AG04450 (cell line): ENCODE data around the gene ELP6. TPM values are rescaled to one million over a fixed set of nuclear protein-coding genes. Genes with fewer than 3 reads are reported as not detected.

Experiments
- CTCF ChIA-PET: fragments of 300-600, 350-600 bp; formaldehyde crosslinking; extraction: SDS; loops from one replicate; lab custom pipeline; 2022; ENCODE audit warnings: antibody characterized with exemption, inconsistent platforms; lab: Charles Lee
- POLR2A ChIA-PET: fragments of 350-600 bp; formaldehyde crosslinking; extraction: SDS; loops from one replicate; lab custom pipeline; 2021; ENCODE audit warnings: antibody characterized with exemption, inconsistent platforms; lab: Yijun Ruan, JAX
- DNase-seq: peaks from one replicate; pipeline ENCODE4 v3.0.0-alpha.2; 2011; ENCODE audit warnings: low read depth, low spot score
- H3K27ac ChIP-seq: one replicate; pipeline ENCODE4 v1.5.1; 2012; ENCODE audit warnings: low read depth, low read length, control low read depth
- H3K27me3 ChIP-seq: one replicate; pipeline ENCODE4 v1.6.0; 2012; ENCODE audit warnings: low read length; ENCODE audit not compliant: control insufficient read depth, insufficient read depth
- H3K4me3 ChIP-seq: 2 replicates; pipeline ENCODE4 v1.5.1; 2011; ENCODE audit warnings: mild to moderate bottlenecking, low read depth, low read length, control low read depth
- H3K9me3 ChIP-seq: 2 replicates; pipeline ENCODE4 v1.5.1; 2012; ENCODE audit warnings: low read length; ENCODE audit not compliant: control insufficient read depth, insufficient read depth
- polyA plus RNA-seq: library from polyadenylated mRNA; depleted of rRNA; stranded (reverse); fragments of >200 nt; gene quantifications from 2 replicates; pipeline ENCODE4 v1.2.3, GENCODE V29; 2011; rRNA removed
- small RNA-seq: library from RNA; depleted of rRNA; stranded (forward); fragments of <200 nt; gene quantifications from one replicate; pipeline ENCODE3, GENCODE V24; 2012; ENCODE audit warnings: low read depth; ENCODE audit not compliant: insufficient read length
- TF ChIP-seq, protein P1 (sequence below): IDR thresholded peaks from 2 replicates; pipeline ENCODE4 v1.5.1; 2011; ENCODE audit warnings: low read depth, low read length, control low read depth, inconsistent platforms

The ELP6 gene
- polyA plus RNA-seq, 1 experiment: 40.0 TPM

GRCh38 chr3:47456984-47457383 is 56.5 kb downstream of the ELP6 start:
- CTCF ChIA-PET: no interaction called here
- Histone ChIP-seq H3K27me3 (no peaks in the 10 kb centered on the region), H3K4me3 (no peak overlapping the region), H3K9me3 (peaks cover 8% of the 10 kb centered on the region), H3K27ac (no peak overlapping the region)
- POLR2A ChIA-PET: no interaction called here
- no peak for DNase-seq
- TF ChIP-seq, protein P1, sequence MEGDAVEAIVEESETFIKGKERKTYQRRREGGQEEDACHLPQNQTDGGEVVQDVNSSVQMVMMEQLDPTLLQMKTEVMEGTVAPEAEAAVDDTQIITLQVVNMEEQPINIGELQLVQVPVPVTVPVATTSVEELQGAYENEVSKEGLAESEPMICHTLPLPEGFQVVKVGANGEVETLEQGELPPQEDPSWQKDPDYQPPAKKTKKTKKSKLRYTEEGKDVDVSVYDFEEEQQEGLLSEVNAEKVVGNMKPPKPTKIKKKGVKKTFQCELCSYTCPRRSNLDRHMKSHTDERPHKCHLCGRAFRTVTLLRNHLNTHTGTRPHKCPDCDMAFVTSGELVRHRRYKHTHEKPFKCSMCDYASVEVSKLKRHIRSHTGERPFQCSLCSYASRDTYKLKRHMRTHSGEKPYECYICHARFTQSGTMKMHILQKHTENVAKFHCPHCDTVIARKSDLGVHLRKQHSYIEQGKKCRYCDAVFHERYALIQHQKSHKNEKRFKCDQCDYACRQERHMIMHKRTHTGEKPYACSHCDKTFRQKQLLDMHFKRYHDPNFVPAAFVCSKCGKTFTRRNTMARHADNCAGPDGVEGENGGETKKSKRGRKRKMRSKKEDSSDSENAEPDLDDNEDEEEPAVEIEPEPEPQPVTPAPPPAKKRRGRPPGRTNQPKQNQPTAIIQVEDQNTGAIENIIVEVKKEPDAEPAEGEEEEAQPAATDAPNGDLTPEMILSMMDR: no peak

- TF ChIP-seq, protein P1: no peak
- Histone ChIP-seq H3K27me3 (no peaks in the 10 kb centered on the region), H3K27ac (no peak overlapping the region), H3K9me3 (peaks cover 8% of the 10 kb centered on the region), H3K4me3 (no peak overlapping the region)
- ChIA-PET CTCF (no interaction called here), POLR2A (no interaction called here)
- DNase-seq: no peak
Measured at GRCh38 chr3:47455806-47456452, 57.6 kb downstream of the ELP6 start.

- TF ChIP-seq, protein P1: no peak
- Histone ChIP-seq H3K27ac (no peak overlapping the region), H3K4me3 (no peak overlapping the region), H3K27me3 (no peaks in the 10 kb centered on the region), H3K9me3 (no peaks in the 10 kb centered on the region)
- DNase-seq: no peak
- POLR2A ChIA-PET: no interaction called here
- CTCF ChIA-PET: no interaction called here
Measured at GRCh38 chr3:47452453-47453215, 60.9 kb downstream of the ELP6 start.

Small RNA genes within 50 kb of the gene (small RNA-seq; reads per million reads assigned to genes)
- gene AC099778.2 (not detected), gene RN7SL870P (not detected)

Other genes with a start within 250 kb of the ELP6 start
- 3.0 and 4.0 TPM in 2 replicates for gene KIF9, start 230.9 kb downstream of the ELP6 start, polyA plus RNA-seq
- gene KLHL18, start 230.8 kb downstream of the ELP6 start, polyA plus RNA-seq: 17.4 and 20.1 TPM in 2 replicates
- gene PTPN23, start 132.7 kb downstream of the ELP6 start, polyA plus RNA-seq: 1.3 and 2.9 TPM in 2 replicates
- gene SCAP, start 37.8 kb downstream of the ELP6 start, polyA plus RNA-seq: 17.0 and 22.9 TPM in 2 replicates
- not detected in 2 replicates for gene CSPG5, start 65.2 kb upstream of the ELP6 start, polyA plus RNA-seq